K562 (cell line): Measurements from ENCODE around the gene LPCAT3. TPM values are rescaled to one million over a fixed set of nuclear protein-coding genes. Genes with fewer than 3 reads are reported as not detected.
A peak's percentile ranks its signal among the peaks of the same experiment; 100 is the strongest.

Source experiments
- BRCA1 ChIP-seq, 2 experiments: fragments of 450-650 bp in 1 of 2; sonication (generic) in 1 of 2; formaldehyde crosslinking in 1 of 2; IDR thresholded peaks; 2 replicates each; pipeline versions ENCODE4 v1.5.0 to v1.6.1; 2017 to 2020; ENCODE audit warnings: mild to moderate bottlenecking in 1 of 2, missing genetic modification reagents in 1 of 2
- DDX20 ChIP-seq: fragments of 450-650 bp; IDR thresholded peaks from 2 replicates; pipeline ENCODE4 v1.6.1; 2016; ENCODE audit warnings: missing genetic modification characterization, low read depth, mild to moderate bottlenecking, missing compliant biosample characterization, moderate library complexity
- ETV1 ChIP-seq: fragments of 450-650 bp; conservative IDR thresholded peaks from 2 replicates; pipeline ENCODE4 v1.6.1; 2016; ENCODE audit warnings: missing genetic modification characterization, control low read depth, low read depth, missing compliant biosample characterization
- KLF6 ChIP-seq: fragments of 250-450 bp; sonication (Bioruptor Pico); IDR thresholded peaks from 2 replicates; pipeline ENCODE4 v1.4.0; 2020; ENCODE audit warnings: mild to moderate bottlenecking, moderate library complexity, borderline replicate concordance
- POLR2B ChIP-seq: fragments of 450-650 bp; IDR thresholded peaks from 2 replicates; pipeline ENCODE4 v1.6.1; 2018; ENCODE audit warnings: low read depth; ENCODE audit not compliant: partially characterized antibody
- SMAD3 ChIP-seq: fragments of 450-650 bp; formaldehyde crosslinking; conservative IDR thresholded peaks from 2 replicates; pipeline ENCODE4 v1.4.0; 2020; ENCODE audit warnings: mild to moderate bottlenecking
- TRIM28 ChIP-seq: fragments of 450-650 bp; IDR thresholded peaks from 2 replicates; pipeline ENCODE4 v1.6.1; 2017
- ZFP1 ChIP-seq: fragments of 450-650 bp; formaldehyde crosslinking; IDR thresholded peaks from 2 replicates; pipeline ENCODE4 v1.4.0; 2020; ENCODE audit warnings: mild to moderate bottlenecking, mixed read lengths
- ZNF232 ChIP-seq: sonication (generic); formaldehyde crosslinking; IDR thresholded peaks from 2 replicates; pipeline ENCODE4 v1.8.0; 2022; ENCODE audit warnings: mild to moderate bottlenecking, missing genetic modification reagents
- ZNF24 ChIP-seq: fragments of 450-650 bp; IDR thresholded peaks from 2 replicates; pipeline ENCODE4 v1.6.1; 2016
- ZNF408 ChIP-seq: fragments of 250-450 bp; sonication (Bioruptor Pico); IDR thresholded peaks from 2 replicates; pipeline ENCODE4 v1.4.0; 2020; ENCODE audit warnings: low read depth, mild to moderate bottlenecking, moderate library complexity
- polyA plus RNA-seq, 8 experiments: library from polyadenylated mRNA; depleted of rRNA in 4 of 8; stranded (reverse) in 5 of 8; unstranded in 3 of 8; fragments of >200 nt; fragmentation: Nextera tagmentation in 2 of 8; fragmentation: Illumina TruSeq in 1 of 8; extraction: Ambion mirVana in 2 of 8; extraction: Trizol in 1 of 8; gene quantifications; 2 replicates each; pipeline versions ENCODE4 v1.2.1 to v1.2.3, GENCODE V29; 2011 to 2014; ENCODE audit warnings: inconsistent platforms in 1 of 8, missing spikeins in 1 of 8
- total RNA-seq, 7 experiments: library from RNA; depleted of rRNA in 6 of 7; stranded (reverse); fragments of >200 nt in 6 of 7; fragmentation: Illumina TruSeq in 2 of 7; extraction: Trizol in 2 of 7; gene quantifications; 2 replicates each; pipeline versions ENCODE4 v1.2.1 to v1.2.3, GENCODE V29; 2011 to 2021; ENCODE audit warnings: low replicate concordance in 1 of 7
- TF ChIP-seq, protein P1 (sequence below): fragments of 250-450 bp; sonication (Bioruptor Pico); IDR thresholded peaks from 2 replicates; pipeline ENCODE4 v1.4.0; 2020; ENCODE audit warnings: mild to moderate bottlenecking, moderate library complexity
- TF ChIP-seq, protein P2 (sequence below): sonication (generic); formaldehyde crosslinking; IDR thresholded peaks from 2 replicates; pipeline ENCODE4 v1.8.0; 2022; ENCODE audit warnings: mild to moderate bottlenecking, missing genetic modification reagents
- TF ChIP-seq, protein P3 (sequence below): fragments of 250-450 bp; sonication (Bioruptor Pico); IDR thresholded peaks from 2 replicates; pipeline ENCODE4 v1.5.0; 2020; ENCODE audit warnings: mild to moderate bottlenecking
- TF ChIP-seq, protein P4 (sequence below): sonication (generic); formaldehyde crosslinking; IDR thresholded peaks from 2 replicates; pipeline ENCODE4 v1.8.1; 2023; ENCODE audit warnings: mild to moderate bottlenecking, missing genetic modification reagents
- TF ChIP-seq, protein P5 (sequence below): fragments of 450-650 bp; conservative IDR thresholded peaks from 2 replicates; pipeline ENCODE4 v1.6.1; 2016; ENCODE audit warnings: missing genetic modification characterization, low read depth, mild to moderate bottlenecking, control low read depth, missing compliant biosample characterization
- TF ChIP-seq, protein P6 (sequence below): IDR thresholded peaks from 3 replicates; pipeline ENCODE4 v1.6.1; 2011; ENCODE audit warnings: borderline replicate concordance, mild to moderate bottlenecking, moderate library complexity; ENCODE audit not compliant: insufficient read length; ENCODE audit errors: extremely low read depth

The LPCAT3 gene
- total and polyA plus RNA-seq, 9 of the 15 experiments (the other 6 are each of a cell fraction or from before 2014, with no cell fraction given) = 4.9 to 52.5 (median 25.3) TPM

DNA sequence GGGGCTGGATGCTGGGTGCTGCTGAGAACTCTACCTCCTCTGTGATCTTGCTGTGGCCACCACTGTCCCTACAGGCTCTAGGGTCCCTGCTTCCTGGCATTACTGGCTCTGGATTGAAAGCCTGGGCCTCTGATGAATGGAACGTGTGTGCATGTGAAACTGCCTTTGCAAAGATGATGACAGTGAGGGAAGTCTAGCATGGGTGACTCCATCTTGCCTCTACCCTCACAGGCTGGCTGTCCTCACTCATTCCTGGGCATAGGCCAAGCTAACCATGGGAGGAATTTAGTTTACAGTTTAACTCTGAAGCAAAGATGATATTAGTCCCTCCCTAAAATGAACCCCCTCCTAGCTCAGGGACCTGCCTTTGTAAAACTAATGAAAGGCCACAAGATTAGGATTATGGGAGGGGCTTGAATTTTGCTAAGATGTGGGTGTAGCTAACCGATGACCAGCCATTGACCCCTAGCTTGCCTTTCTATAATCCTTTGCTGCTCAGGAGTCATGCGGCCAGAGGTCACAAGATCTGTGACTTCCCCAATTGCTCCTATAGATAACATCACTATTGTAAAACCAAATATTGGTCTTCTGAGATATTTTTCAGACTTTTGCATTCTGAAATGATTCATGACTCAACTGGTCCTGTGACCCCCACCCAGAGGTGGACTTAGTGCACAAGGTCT is 40.0 kb upstream of the LPCAT3 start (continued):
- TF ChIP-seq, protein P1, sequence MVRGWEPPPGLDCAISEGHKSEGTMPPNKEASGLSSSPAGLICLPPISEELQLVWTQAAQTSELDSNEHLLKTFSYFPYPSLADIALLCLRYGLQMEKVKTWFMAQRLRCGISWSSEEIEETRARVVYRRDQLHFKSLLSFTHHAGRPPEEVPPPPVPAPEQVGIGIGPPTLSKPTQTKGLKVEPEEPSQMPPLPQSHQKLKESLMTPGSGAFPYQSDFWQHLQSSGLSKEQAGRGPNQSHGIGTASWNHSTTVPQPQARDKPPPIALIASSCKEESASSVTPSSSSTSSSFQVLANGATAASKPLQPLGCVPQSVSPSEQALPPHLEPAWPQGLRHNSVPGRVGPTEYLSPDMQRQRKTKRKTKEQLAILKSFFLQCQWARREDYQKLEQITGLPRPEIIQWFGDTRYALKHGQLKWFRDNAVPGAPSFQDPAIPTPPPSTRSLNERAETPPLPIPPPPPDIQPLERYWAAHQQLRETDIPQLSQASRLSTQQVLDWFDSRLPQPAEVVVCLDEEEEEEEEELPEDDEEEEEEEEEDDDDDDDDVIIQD (CRISPR knock-in tag) = peak; percentile 93
- TF ChIP-seq ETV1 (tag) (peak; percentile 53), TRIM28 (no peak), ZNF24 (no peak), SMAD3 (peak; percentile 91), ZNF232 (no peak), DDX20 (tag) (peak; percentile 94), ZNF408 (CRISPR knock-in tag) (no peak), KLF6 (CRISPR knock-in tag) (peak; percentile 94), POLR2B (no peak), ZFP1 (peak; percentile 58; the same call in 1 of the 2 replicates), BRCA1 (IDR thresholded peaks at IDR 0.05) (no peak), BRCA1 (CRISPR knock-in tag; IDR thresholded peaks at IDR 0.05) (no peak)
- TF ChIP-seq, protein P2, sequence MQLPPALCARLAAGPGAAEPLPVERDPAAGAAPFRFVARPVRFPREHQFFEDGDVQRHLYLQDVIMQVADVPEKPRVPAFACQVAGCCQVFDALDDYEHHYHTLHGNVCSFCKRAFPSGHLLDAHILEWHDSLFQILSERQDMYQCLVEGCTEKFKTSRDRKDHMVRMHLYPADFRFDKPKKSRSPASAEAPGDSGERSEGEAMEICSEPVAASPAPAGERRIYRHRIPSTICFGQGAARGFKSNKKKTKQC (CRISPR knock-in tag) = no peak
- TF ChIP-seq, protein P3, sequence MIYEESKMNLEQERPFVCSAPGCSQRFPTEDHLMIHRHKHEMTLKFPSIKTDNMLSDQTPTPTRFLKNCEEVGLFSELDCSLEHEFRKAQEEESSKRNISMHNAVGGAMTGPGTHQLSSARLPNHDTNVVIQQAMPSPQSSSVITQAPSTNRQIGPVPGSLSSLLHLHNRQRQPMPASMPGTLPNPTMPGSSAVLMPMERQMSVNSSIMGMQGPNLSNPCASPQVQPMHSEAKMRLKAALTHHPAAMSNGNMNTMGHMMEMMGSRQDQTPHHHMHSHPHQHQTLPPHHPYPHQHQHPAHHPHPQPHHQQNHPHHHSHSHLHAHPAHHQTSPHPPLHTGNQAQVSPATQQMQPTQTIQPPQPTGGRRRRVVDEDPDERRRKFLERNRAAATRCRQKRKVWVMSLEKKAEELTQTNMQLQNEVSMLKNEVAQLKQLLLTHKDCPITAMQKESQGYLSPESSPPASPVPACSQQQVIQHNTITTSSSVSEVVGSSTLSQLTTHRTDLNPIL = peak; percentile 84
- TF ChIP-seq, protein P4, sequence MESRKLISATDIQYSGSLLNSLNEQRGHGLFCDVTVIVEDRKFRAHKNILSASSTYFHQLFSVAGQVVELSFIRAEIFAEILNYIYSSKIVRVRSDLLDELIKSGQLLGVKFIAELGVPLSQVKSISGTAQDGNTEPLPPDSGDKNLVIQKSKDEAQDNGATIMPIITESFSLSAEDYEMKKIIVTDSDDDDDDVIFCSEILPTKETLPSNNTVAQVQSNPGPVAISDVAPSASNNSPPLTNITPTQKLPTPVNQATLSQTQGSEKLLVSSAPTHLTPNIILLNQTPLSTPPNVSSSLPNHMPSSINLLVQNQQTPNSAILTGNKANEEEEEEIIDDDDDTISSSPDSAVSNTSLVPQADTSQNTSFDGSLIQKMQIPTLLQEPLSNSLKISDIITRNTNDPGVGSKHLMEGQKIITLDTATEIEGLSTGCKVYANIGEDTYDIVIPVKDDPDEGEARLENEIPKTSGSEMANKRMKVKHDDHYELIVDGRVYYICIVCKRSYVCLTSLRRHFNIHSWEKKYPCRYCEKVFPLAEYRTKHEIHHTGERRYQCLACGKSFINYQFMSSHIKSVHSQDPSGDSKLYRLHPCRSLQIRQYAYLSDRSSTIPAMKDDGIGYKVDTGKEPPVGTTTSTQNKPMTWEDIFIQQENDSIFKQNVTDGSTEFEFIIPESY (CRISPR knock-in tag) = no peak
- TF ChIP-seq, protein P5, sequence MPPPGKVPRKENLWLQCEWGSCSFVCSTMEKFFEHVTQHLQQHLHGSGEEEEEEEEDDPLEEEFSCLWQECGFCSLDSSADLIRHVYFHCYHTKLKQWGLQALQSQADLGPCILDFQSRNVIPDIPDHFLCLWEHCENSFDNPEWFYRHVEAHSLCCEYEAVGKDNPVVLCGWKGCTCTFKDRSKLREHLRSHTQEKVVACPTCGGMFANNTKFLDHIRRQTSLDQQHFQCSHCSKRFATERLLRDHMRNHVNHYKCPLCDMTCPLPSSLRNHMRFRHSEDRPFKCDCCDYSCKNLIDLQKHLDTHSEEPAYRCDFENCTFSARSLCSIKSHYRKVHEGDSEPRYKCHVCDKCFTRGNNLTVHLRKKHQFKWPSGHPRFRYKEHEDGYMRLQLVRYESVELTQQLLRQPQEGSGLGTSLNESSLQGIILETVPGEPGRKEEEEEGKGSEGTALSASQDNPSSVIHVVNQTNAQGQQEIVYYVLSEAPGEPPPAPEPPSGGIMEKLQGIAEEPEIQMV (tag) = peak; percentile 84
- TF ChIP-seq, protein P6, sequence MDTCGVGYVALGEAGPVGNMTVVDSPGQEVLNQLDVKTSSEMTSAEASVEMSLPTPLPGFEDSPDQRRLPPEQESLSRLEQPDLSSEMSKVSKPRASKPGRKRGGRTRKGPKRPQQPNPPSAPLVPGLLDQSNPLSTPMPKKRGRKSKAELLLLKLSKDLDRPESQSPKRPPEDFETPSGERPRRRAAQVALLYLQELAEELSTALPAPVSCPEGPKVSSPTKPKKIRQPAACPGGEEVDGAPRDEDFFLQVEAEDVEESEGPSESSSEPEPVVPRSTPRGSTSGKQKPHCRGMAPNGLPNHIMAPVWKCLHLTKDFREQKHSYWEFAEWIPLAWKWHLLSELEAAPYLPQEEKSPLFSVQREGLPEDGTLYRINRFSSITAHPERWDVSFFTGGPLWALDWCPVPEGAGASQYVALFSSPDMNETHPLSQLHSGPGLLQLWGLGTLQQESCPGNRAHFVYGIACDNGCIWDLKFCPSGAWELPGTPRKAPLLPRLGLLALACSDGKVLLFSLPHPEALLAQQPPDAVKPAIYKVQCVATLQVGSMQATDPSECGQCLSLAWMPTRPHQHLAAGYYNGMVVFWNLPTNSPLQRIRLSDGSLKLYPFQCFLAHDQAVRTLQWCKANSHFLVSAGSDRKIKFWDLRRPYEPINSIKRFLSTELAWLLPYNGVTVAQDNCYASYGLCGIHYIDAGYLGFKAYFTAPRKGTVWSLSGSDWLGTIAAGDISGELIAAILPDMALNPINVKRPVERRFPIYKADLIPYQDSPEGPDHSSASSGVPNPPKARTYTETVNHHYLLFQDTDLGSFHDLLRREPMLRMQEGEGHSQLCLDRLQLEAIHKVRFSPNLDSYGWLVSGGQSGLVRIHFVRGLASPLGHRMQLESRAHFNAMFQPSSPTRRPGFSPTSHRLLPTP = no peak
